Tibial artery (tissue), 4 donors: ENCODE results near the gene MED26.
"Not testable (repeated sequence)": the region's sequence is repeated elsewhere in the genome, so short reads cannot be mapped to it uniquely, and the experiment has no call there.

Experiments
- DNase-seq, 2 donors: peaks; one replicate each; pipeline ENCODE4 v3.0.0-alpha.2; 2019
- H3K27ac ChIP-seq, 2 donors: fragments of 200-600 bp; sonication (generic) in 1 of 2; 1 replicate in 1 of 2; 2 replicates in 1 of 2; pipeline ENCODE4 v1.5.1; 2018 to 2019; ENCODE audit warnings: mild to moderate bottlenecking in 1 of 2
- H3K27me3 ChIP-seq, 2 donors: fragments of 200-600 bp; sonication (generic) in 1 of 2; one replicate each; pipeline versions ENCODE4 v1.5.1 to v1.6.0; 2016 to 2019
- H3K36me3 ChIP-seq, 3 donors: fragments of 200-600 bp; sonication (generic) in 2 of 3; one replicate each; pipeline ENCODE4 v1.5.1; 2016 to 2019; ENCODE audit warnings: mild to moderate bottlenecking in 2 of 3
- H3K4me1 ChIP-seq, 4 donors: fragments of 200-600 bp; sonication (generic) in 2 of 4; 1 replicate in 3 of 4; 2 replicates in 1 of 4; pipeline ENCODE4 v1.5.1; 2016 to 2019
- H3K4me3 ChIP-seq, 2 donors: fragments of 200-600 bp; sonication (generic) in 1 of 2; 1 replicate in 1 of 2; 2 replicates in 1 of 2; pipeline ENCODE4 v1.5.1; 2018 to 2019; ENCODE audit warnings: mild to moderate bottlenecking in 2 of 2
- H3K9me3 ChIP-seq, 3 donors: fragments of 200-600 bp; sonication (generic) in 1 of 3; one replicate each; pipeline ENCODE4 v1.5.1; 2016 to 2019
- intact Hi-C: fragments of 100-400 bp; cut with DNase I; formaldehyde crosslinking; loops from one replicate; pipeline ENCODE4 v1.15.0; 2023; ENCODE audit warnings: low total_unique reads
- TF ChIP-seq, protein P1 (sequence below), 2 experiments: fragments of 200-600 bp in 1 of 2; fragments of 450-650 bp in 1 of 2; IDR thresholded peaks; one replicate each; pipeline ENCODE4 v1.5.1; 2017 to 2019; ENCODE audit warnings: antibody characterized with exemption in 2 of 2, mild to moderate bottlenecking in 1 of 2, moderate library complexity in 1 of 2

The MED26 gene

DNA sequence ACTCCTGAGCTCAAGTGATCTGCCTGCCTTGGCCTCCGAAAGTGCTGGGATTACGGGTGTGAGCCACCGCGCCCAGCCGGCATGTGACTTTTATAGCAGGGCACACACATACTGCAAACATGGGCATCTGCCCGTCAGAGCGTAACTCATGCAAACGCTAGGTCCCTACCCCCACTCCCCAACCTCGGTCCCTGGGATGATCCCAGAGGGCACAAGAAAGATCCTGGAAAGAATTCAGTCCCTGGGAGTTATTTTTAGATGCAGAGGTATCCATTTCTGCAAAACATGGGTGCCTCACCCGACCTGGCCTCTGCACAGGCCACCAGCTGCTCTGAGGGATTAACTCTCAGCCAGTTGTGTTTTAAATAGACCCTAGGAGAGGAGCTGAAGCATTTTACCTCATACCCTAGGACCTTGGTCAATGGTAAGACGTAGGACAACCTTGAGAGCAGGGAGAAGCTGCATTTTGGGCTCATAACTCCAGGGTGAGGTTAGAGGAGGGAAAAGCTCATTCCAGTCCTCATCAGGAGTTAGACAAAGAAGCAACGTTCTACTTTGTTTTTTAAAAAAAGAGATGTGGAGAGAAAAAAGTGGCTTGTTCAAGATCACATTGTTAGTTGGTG lies 43.8 kb upstream of the MED26 start:
- H3K36me3 ChIP-seq: no peaks in the 10 kb centered on the region
- DNase-seq: no peak
- no peak overlapping the region for H3K4me3 ChIP-seq
- intact Hi-C loops: no loop called here
- H3K9me3 ChIP-seq: no peaks in the 10 kb centered on the region
- H3K4me1 ChIP-seq: no peaks in the 10 kb centered on the region
- no peak overlapping the region for H3K27ac ChIP-seq
- TF ChIP-seq, protein P1, sequence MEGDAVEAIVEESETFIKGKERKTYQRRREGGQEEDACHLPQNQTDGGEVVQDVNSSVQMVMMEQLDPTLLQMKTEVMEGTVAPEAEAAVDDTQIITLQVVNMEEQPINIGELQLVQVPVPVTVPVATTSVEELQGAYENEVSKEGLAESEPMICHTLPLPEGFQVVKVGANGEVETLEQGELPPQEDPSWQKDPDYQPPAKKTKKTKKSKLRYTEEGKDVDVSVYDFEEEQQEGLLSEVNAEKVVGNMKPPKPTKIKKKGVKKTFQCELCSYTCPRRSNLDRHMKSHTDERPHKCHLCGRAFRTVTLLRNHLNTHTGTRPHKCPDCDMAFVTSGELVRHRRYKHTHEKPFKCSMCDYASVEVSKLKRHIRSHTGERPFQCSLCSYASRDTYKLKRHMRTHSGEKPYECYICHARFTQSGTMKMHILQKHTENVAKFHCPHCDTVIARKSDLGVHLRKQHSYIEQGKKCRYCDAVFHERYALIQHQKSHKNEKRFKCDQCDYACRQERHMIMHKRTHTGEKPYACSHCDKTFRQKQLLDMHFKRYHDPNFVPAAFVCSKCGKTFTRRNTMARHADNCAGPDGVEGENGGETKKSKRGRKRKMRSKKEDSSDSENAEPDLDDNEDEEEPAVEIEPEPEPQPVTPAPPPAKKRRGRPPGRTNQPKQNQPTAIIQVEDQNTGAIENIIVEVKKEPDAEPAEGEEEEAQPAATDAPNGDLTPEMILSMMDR (IDR thresholded peaks at IDR 0.05): no peak
- H3K27me3 ChIP-seq: no peaks in the 10 kb centered on the region

- H3K36me3 ChIP-seq: no peaks in the 10 kb centered on the region
- H3K9me3 ChIP-seq: no peaks in the 10 kb centered on the region
- no peaks in the 10 kb centered on the region for H3K27me3 ChIP-seq
- intact Hi-C loops: no loop called here
- TF ChIP-seq, protein P1 (IDR thresholded peaks at IDR 0.05): no peak
- H3K27ac ChIP-seq: no peak overlapping the region
- no peak for DNase-seq
- H3K4me3 ChIP-seq: no peak overlapping the region
- H3K4me1 ChIP-seq: no peaks in the 10 kb centered on the region
These were observed 42.3 kb upstream of the MED26 start for GRCh38 chr19:16670291-16670690.

DNA sequence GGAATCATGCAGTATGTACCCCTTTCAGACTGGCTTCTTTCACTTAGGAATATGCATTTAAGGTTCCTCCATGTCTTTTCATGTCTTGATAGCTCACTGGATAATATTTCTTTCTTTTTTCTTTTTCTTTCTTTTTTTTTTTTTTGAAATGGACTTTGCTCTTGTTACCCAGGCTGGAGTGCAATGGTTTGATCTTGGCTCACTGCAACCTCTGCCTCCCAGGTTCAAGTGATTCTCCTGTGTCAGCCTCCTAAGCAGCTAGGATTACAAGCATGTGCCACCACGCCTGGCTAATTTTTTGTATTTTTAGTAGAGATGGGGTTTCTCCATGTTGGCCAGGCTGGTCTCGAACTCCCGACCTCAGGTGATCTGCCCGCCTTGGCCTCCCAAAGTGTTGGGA lies 40.7 kb upstream of the MED26 start:
- H3K27me3 ChIP-seq, H3K36me3 ChIP-seq, H3K27ac ChIP-seq, H3K9me3 ChIP-seq, intact Hi-C loops, H3K4me3 ChIP-seq, DNase-seq, H3K4me1 ChIP-seq: not testable (repeated sequence)

- TF ChIP-seq, protein P1 (IDR thresholded peaks at IDR 0.05): no peak
- Histone ChIP-seq H3K36me3 (no peaks in the 10 kb centered on the region), H3K4me3 (no peak overlapping the region), H3K9me3 (no peaks in the 10 kb centered on the region), H3K4me1 (peaks cover 0 to under 1% (median 0%) of the 10 kb centered on the region in 4 donors), H3K27ac (no peak overlapping the region), H3K27me3 (no peaks in the 10 kb centered on the region)
- intact Hi-C loops: no loop called here
- DNase-seq: no peak
These were observed 40.2 kb upstream of the MED26 start for GRCh38 chr19:16668176-16668575.

DNA sequence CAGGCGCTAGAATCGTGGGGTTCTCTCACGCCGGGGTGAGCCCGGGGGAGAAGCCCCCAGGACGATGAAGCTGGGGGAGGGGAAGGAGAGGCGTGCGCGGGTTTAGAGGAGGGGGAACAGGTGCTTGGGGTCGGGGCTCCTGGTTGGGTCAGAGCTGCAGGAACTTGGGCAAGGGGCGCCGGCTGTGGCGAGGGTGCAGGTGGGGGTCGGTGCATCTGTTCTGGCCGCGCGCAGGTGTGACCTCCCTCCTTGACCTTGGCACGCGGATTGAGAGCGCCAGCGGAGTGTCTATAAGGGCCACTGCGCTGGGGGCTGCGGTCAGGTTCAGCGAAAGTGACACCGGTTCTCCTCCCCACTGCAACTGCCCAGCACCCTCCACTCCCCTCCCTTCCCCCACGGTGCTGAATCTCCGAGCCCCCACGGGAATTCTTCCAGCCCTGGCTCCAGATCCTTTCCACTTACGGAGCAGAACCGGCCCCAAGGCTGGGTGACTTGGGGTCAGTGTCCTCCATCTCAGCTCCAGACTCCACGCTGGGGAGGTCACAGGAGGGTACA lies 33.6 kb upstream of the MED26 start:
- Histone ChIP-seq H3K27ac (peak overlapping the region; percentile 91 to 95), H3K27me3 (peaks cover 0 to 4% of the 10 kb centered on the region in 2 donors), H3K4me1 (peaks cover 0 to 48% (median 36%) of the 10 kb centered on the region in 4 donors), H3K36me3 (peaks cover 7 to 20% (median 18%) of the 10 kb centered on the region in 3 donors), H3K9me3 (no peaks in the 10 kb centered on the region), H3K4me3 (peak overlapping the region; percentile 70 to 91)
- TF ChIP-seq, protein P1 (IDR thresholded peaks at IDR 0.05): no peak
- peak; percentile 48 to 91 for DNase-seq
- intact Hi-C loops: loop anchor here (2.0 kb wide), 1 partner anchor 33 kb away; the partner anchor contains the start of gene MED26

GRCh38 chr19:16660763-16661479 lies 32.9 kb upstream of the MED26 start, which contains the start of gene TMEM38A:
TSS of gene TMEM38A (plus strand) at chr19:16661139. CDS start at chr19:16661218, 79 bp downstream.
- intact Hi-C loops: loop anchor here (2.0 kb wide), 1 partner anchor 32 kb away; the partner anchor contains the start of gene MED26
- peak; percentile 27 to 82 for DNase-seq
- H3K4me3 ChIP-seq: peak within 1 kb of the TSS; percentile 70 to 91

More at GRCh38 chr19:16660763-16661479, 32.9 kb upstream of the MED26 start, which contains the start of gene TMEM38A:
- no peaks in the 10 kb centered on the region for H3K9me3 ChIP-seq
- peaks cover 0 to 48% (median 36%) of the 10 kb centered on the region in 4 donors for H3K4me1 ChIP-seq
- peak within 1 kb of the TSS; percentile 91 to 95 for H3K27ac ChIP-seq
- peaks cover 13 to 27% (median 24%) of the 10 kb centered on the region in 3 donors for H3K36me3 ChIP-seq
- TF ChIP-seq, protein P1 (IDR thresholded peaks at IDR 0.05): no peak
- peaks cover 0 to 4% of the 10 kb centered on the region in 2 donors for H3K27me3 ChIP-seq
